Measurements from ENCODE around the gene FOXN3. TPM values are rescaled to one million over a fixed set of nuclear protein-coding genes. Genes with fewer than 3 reads are reported as not detected.

Gene FOXN3
- total RNA-seq, 1 experiment from 2014 or later, result 8.8 TPM

DNA sequence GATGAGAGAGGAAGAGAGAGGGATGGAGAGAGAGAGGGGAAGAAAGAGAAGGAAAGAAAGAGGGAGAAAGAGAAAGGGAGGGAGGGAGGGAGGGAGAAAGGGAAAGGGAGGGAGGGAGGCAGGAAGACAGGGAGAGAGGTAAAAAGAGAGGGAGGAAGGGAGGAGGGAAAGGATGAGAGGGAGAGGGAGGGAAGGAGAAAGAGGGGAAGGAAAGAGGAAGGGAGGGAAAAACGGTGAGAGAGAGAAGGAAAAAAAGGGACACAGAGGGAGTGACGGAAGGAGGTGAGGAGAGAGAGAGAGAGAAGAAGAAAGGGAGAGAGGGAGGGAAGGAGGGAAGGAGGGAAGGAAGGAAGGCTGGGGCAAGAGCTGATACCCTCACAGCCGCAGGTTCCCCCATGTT is 56.8 kb downstream of the FOXN3 start:
- TF ChIP-seq POLR2AphosphoS5 (IDR thresholded peaks at IDR 0.05; ENCODE audit: low read depth, low read length) (no peak), TCF7L2 (IDR thresholded peaks at IDR 0.05; ENCODE audit: low read depth, low read length) (no peak), SIN3A (IDR thresholded peaks at IDR 0.05; ENCODE audit: borderline replicate concordance, insufficient read depth, low read depth, low read length) (no peak)
- TF ChIP-seq, protein P1, sequence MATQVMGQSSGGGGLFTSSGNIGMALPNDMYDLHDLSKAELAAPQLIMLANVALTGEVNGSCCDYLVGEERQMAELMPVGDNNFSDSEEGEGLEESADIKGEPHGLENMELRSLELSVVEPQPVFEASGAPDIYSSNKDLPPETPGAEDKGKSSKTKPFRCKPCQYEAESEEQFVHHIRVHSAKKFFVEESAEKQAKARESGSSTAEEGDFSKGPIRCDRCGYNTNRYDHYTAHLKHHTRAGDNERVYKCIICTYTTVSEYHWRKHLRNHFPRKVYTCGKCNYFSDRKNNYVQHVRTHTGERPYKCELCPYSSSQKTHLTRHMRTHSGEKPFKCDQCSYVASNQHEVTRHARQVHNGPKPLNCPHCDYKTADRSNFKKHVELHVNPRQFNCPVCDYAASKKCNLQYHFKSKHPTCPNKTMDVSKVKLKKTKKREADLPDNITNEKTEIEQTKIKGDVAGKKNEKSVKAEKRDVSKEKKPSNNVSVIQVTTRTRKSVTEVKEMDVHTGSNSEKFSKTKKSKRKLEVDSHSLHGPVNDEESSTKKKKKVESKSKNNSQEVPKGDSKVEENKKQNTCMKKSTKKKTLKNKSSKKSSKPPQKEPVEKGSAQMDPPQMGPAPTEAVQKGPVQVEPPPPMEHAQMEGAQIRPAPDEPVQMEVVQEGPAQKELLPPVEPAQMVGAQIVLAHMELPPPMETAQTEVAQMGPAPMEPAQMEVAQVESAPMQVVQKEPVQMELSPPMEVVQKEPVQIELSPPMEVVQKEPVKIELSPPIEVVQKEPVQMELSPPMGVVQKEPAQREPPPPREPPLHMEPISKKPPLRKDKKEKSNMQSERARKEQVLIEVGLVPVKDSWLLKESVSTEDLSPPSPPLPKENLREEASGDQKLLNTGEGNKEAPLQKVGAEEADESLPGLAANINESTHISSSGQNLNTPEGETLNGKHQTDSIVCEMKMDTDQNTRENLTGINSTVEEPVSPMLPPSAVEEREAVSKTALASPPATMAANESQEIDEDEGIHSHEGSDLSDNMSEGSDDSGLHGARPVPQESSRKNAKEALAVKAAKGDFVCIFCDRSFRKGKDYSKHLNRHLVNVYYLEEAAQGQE (IDR thresholded peaks at IDR 0.05; ENCODE audit: insufficient read depth in 1 of 2, low read depth in 2 of 2, low read length in 1 of 2), result no peak
- TF ChIP-seq, protein P2, sequence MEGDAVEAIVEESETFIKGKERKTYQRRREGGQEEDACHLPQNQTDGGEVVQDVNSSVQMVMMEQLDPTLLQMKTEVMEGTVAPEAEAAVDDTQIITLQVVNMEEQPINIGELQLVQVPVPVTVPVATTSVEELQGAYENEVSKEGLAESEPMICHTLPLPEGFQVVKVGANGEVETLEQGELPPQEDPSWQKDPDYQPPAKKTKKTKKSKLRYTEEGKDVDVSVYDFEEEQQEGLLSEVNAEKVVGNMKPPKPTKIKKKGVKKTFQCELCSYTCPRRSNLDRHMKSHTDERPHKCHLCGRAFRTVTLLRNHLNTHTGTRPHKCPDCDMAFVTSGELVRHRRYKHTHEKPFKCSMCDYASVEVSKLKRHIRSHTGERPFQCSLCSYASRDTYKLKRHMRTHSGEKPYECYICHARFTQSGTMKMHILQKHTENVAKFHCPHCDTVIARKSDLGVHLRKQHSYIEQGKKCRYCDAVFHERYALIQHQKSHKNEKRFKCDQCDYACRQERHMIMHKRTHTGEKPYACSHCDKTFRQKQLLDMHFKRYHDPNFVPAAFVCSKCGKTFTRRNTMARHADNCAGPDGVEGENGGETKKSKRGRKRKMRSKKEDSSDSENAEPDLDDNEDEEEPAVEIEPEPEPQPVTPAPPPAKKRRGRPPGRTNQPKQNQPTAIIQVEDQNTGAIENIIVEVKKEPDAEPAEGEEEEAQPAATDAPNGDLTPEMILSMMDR (IDR thresholded peaks at IDR 0.05), result no peak
- BruUV-seq (replicated peaks), result no TSS peak
- DNase-seq (ENCODE audit: low read depth, low spot score) (no peak), ATAC-seq (no peak)
- Histone ChIP-seq H3K4me1 (ENCODE audit: control insufficient read depth, insufficient read depth, low read length) (no peaks in the 10 kb centered on the region), H3K9me3 (ENCODE audit: control insufficient read depth, insufficient read depth, low read depth, low read length) (no peaks in the 10 kb centered on the region), H3K27ac (ENCODE audit: low read length) (no peak overlapping the region), H3K4me3 (ENCODE audit: low read depth in 2 of 2, low read length in 2 of 2) (no peak overlapping the region), H3K27me3 (ENCODE audit: control insufficient read depth, insufficient read depth, low read length) (no peaks in the 10 kb centered on the region), H3K36me3 (ENCODE audit: control insufficient read depth, insufficient read depth, low read length) (no peaks in the 10 kb centered on the region)
- in situ Hi-C loops (cut with HindIII; ENCODE audit: low pct_unique_long_range_greater_than_20kb, low sequenced_read_pairs) (no loop called here), intact Hi-C loops (cut with micrococcal nuclease; ENCODE audit: unreplicated experiment) (no loop called here)
- POLR2A ChIA-PET, result no interaction called here
- CTCF ChIA-PET, result no interaction called here

GRCh38 chr14:89359477-89360222 is 57.4 kb downstream of the FOXN3 start:
- H3K4me1 ChIP-seq (ENCODE audit: control insufficient read depth, insufficient read depth, low read length), result no peaks in the 10 kb centered on the region
- no peaks in the 10 kb centered on the region for H3K36me3 ChIP-seq (ENCODE audit: control insufficient read depth, insufficient read depth, low read length)
- in situ Hi-C loops (cut with HindIII; ENCODE audit: low pct_unique_long_range_greater_than_20kb, low sequenced_read_pairs), result no loop called here
- TF ChIP-seq, protein P1 (IDR thresholded peaks at IDR 0.05; ENCODE audit: insufficient read depth in 1 of 2, low read depth in 2 of 2, low read length in 1 of 2), result no peak
- TF ChIP-seq POLR2AphosphoS5 (IDR thresholded peaks at IDR 0.05; ENCODE audit: low read depth, low read length) (no peak), TCF7L2 (IDR thresholded peaks at IDR 0.05; ENCODE audit: low read depth, low read length) (no peak), SIN3A (IDR thresholded peaks at IDR 0.05; ENCODE audit: borderline replicate concordance, insufficient read depth, low read depth, low read length) (no peak)
- TF ChIP-seq, protein P2 (IDR thresholded peaks at IDR 0.05), result no peak
- intact Hi-C loops (cut with micrococcal nuclease; ENCODE audit: unreplicated experiment), result no loop called here
- H3K27ac ChIP-seq (ENCODE audit: low read length), result no peak overlapping the region
- H3K4me3 ChIP-seq (ENCODE audit: low read depth in 2 of 2, low read length in 2 of 2), result no peak overlapping the region
- BruUV-seq (replicated peaks), result no TSS peak
- ChIA-PET CTCF (no interaction called here), POLR2A (no interaction called here)
- ATAC-seq, result no peak
- H3K9me3 ChIP-seq (ENCODE audit: control insufficient read depth, insufficient read depth, low read depth, low read length), result no peaks in the 10 kb centered on the region
- DNase-seq (ENCODE audit: low read depth, low spot score), result no peak
- no peaks in the 10 kb centered on the region for H3K27me3 ChIP-seq (ENCODE audit: control insufficient read depth, insufficient read depth, low read length)
